T-helper 2 cell (primary cell): ENCODE measurements around the gene CHST11.
A peak's percentile ranks its signal among the peaks of the same experiment; 100 is the strongest.
"Not testable (repeated sequence)": the region's sequence is repeated elsewhere in the genome, so short reads cannot be mapped to it uniquely, and the experiment has no call there.

Experiments
- DNase-seq, 5 experiments: peaks; one replicate each; pipeline versions ENCODE4 v3.0.0 to v3.0.0-alpha.2; 2012 to 2022

The CHST11 gene

DNA sequence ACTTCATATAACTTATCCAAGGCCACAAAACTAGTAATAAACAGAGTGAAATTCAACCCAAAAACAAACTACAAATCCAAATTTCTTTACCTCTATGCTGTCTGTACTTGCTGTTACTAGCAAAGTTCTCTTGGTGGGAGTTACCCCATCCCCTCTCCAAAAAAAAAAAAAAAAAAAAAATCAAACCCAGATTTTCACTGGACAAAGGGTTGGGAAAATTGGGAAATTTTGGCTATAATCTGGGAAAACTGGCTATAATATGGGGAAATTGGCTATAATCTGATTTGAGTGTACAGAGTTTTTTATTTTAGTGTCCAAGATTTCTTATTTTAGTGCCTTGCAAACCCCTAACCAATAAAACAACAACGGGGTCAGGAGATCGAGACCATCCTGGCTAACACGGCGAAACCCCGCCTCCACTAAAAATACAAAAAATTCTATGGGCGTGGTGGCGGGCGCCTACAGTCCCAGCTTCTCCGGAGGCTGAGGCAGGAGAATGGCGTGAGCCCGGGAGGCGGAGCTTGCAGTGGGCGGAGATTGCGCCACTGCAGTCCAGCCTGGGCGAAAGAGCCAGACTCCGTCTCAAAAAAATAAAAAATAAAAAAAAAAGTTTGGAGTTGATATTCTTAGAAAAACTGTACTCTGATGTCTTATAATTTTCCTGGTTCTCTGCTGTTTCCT lies 148.4 kb downstream of the CHST11 start:
- DNase-seq = no peak

DNA sequence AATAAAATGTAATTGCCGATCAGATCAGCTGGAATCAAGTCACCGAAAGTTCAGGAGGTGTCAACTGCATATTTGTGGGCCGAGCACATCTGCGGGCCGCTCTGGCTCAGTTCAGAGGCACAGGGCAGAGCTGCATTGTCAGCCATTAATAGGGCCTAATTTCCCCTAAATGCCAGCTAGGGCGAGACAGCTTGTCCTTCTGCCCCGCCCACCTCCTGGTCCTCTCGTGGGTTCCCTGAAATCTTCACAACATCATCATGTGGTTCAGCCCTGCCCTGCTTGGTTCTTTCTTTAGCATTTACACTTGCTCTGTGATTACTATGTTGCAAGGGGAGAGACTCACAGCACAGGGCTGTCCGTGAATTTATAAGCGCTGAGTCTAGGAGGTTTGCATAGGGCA lies 148.9 kb downstream of the CHST11 start:
- peak in 1 of 5 experiments; percentile 43 for DNase-seq

GRCh38 chr12:104608998-104609397 lies 152.2 kb downstream of the CHST11 start:
- no peak for DNase-seq

DNA sequence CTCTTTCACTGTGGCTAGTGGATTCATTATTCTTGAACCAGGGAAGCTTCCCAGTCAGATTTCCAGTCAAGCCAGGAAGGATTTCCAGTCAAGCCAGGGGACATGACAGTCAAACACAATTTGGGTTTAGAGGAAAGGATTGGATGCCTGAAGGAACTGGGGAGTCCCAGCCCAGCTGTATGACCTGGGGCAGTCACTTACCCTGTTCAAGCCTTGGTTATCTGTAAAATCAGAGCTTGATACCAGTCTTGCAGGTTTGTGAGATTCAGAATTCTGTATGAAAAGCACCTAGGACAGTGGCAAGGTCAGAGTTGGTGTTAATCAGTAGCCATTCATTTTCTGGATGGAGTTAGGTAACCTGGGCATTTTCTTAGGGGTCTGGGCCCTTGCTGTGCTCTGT lies 152.7 kb downstream of the CHST11 start:
- DNase-seq = no peak

GRCh38 chr12:104610513-104611235 lies 153.9 kb downstream of the CHST11 start:
- DNase-seq = no peak

GRCh38 chr12:104611671-104612070 lies 154.9 kb downstream of the CHST11 start:
- DNase-seq = no peak

- not testable (repeated sequence) for DNase-seq
These were observed 156.6 kb downstream of the CHST11 start for GRCh38 chr12:104613372-104613771.

GRCh38 chr12:104615048-104615561 lies 158.4 kb downstream of the CHST11 start:
- DNase-seq = no peak

- DNase-seq = no peak
These were observed 161.9 kb downstream of the CHST11 start for GRCh38 chr12:104618691-104619090.

DNA sequence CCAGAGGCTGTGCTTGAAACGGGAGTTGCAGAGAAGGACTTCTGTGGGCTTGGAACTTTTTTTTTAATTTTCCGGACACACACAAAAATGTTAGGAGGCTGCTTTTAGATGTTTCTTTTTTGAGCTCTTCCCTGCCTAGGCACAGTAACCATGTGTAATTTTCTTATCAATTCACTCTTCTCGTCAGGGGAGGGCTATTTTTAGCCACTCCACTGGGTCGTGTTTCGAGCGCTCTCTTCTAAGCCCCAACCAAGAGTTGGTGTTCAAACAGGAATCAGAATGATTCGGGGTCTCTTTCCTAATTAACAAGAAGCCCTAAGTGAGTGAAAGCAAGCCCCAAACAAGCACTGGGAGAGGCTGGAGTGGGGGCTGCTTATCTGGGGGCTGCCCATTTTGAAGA lies 162.6 kb downstream of the CHST11 start:
- DNase-seq = no peak

DNA sequence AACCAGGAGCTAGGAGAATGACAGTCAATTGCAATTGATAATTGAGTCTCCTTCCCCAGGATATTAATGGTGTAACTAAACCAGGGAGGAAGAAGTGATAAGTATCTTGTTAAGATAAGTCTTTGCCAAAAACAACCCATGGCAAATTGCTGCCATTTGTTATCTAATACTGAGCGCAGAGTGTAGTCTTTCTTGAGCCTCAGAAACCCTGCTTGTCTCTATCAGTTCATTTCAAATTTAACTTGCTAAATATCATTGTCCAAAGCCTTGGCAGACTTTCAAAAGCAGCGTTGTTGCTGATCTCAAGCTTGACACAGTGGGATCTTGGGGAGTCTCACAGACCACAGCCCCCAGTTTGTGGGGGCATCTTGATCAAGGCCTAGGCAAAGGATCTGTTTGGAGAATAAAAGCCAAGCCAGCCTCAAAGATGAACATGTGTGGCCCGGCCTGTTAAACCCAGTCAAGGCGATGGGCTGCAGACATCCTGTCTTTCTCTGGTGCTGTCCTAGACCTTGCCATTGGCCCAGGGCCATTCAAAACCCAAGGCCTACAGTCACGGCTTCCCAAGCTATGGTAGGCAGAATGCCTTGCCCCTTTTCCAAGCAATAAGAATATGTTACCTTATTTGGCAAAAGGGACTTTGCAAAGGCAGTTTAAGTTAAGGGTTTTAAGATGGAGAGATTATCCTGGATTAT lies 164.2 kb downstream of the CHST11 start:
- DNase-seq = no peak

DNA sequence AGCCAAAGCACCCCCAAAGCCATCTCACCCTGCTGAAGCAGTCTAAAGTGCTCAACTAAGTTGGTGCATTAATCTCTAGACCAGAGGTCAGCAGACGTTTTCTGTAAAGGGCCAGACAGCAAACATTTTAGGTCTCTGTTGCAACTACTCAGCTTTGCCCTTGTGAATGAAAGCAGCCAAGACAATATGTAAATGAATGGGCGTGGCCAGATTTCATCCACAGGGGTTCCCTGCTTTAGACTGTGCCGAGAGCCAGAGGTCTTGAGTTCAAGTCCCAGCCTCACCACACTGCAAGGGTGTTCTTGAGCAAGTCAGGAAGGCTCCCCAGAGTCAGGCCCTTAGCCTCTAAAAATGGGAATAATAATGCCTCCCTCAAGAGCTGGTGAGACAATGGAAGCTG lies 166.2 kb downstream of the CHST11 start:
- DNase-seq = no peak

GRCh38 chr12:104623883-104624282 lies 167.1 kb downstream of the CHST11 start:
- no peak for DNase-seq

GRCh38 chr12:104624529-104624928 lies 167.8 kb downstream of the CHST11 start:
- no peak for DNase-seq

- DNase-seq = no peak
These were observed 169.5 kb downstream of the CHST11 start for GRCh38 chr12:104626069-104626837.

GRCh38 chr12:104627231-104627989 lies 170.7 kb downstream of the CHST11 start:
- no peak for DNase-seq

DNA sequence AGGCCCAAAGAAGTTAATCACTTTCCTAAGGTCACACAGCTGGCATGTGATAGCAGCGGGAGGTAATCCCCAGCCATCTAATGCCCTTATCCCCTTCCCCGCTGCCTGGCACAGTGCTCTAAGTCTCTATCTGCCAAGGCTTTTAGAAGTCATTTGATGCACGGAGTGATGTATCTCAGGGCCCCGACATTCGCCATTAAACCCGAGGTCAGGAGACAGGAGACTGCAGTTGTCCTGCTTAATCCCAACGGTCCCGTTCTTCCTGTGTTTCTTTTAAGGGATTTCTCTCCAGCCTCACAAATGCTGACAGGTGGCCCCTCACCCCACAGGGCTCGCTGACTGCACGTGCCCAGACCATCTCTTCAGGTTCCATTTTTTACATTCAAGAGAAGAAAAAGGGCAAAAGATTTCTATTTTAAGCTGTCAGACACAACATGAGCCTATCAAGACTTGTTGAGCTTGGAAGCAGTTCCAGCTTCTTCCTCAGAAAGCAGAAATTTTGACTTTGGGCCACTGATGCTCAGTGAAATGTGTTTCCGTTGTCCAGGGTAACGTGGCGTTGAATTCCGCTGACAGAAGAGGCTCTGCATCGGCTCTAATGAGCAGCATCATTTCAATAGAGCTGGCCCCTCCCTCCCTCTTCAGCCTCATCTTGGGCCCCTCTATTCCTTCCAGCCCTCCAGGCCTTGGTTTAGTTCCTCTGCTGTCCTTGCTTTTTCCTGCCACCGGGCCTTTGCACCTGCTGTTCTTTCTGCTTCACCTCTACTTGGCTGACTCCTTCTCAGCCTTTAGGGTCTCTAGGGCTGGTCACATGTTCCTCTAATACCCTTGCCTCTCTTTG lies 171.5 kb downstream of the CHST11 start:
- no peak for DNase-seq

GRCh38 chr12:104628831-104629135 lies 172.0 kb downstream of the CHST11 start:
- no peak for DNase-seq

- no peak for DNase-seq
These were observed 173.5 kb downstream of the CHST11 start for GRCh38 chr12:104630230-104630670.

DNA sequence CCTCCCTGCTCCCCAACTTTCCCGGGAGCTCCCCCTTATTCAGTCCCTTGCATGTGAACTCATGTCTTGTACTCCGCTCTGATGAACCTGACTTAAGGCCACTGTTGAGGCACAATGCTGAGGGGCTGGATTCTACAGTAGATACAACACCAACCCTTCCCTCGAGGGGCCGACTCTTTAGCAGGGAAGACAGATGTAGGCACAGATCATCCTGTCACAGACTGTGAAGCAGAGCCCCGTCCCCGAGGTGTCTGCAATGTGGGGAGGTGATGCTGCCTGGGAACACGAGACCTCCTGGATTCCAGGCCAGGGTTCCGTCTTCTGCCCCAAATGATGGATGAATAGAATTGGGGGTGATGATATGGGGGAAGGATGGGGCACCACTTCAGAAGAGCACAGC lies 175.1 kb downstream of the CHST11 start:
- DNase-seq = no peak

DNA sequence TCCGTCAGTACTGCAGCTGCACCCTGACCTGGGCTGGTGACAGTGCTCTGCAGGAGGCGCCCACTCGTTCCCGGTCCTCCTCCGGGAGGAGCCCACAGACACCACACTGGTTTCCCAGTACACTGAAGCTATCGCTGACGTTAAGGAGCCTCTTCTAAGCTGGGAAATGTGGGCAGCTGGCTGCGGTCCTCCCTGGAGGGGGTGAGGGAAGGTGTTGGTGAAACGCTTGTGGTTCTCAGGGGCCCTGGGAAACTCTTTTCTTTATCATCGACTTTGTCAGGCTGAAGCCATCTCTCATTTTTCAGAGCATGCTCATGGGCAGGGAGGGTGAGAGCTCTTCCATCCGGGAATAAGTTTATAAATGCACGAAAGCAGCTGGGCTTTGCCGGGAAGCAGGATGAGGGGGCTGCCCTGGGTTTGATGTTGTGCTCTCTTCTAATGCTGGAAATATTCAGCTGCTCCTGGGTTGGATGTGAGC lies 176.0 kb downstream of the CHST11 start:
- DNase-seq = no peak
